Myocyte (in vitro differentiated cells): ENCODE measurements around the gene AP1G2. TPM values are rescaled to one million over a fixed set of nuclear protein-coding genes. Genes with fewer than 3 reads are reported as not detected.
A peak's percentile ranks its signal among the peaks of the same experiment; 100 is the strongest.

Source experiments
- DNase-seq: peaks from one replicate; pipeline ENCODE4 v3.0.0-alpha.2; 2012; ENCODE audit warnings: low read depth
- total RNA-seq: library from RNA; depleted of rRNA; stranded (reverse); fragments of >200 nt; gene quantifications from 2 replicates; pipeline ENCODE4 v1.2.3, GENCODE V29; 2014

Gene AP1G2
- total RNA-seq, 1 donor from 2014 or later, result 10.2 TPM

GRCh38 chr14:23571701-23572523 lies 4.3 kb upstream of the AP1G2 start:
- no peak for DNase-seq

DNA sequence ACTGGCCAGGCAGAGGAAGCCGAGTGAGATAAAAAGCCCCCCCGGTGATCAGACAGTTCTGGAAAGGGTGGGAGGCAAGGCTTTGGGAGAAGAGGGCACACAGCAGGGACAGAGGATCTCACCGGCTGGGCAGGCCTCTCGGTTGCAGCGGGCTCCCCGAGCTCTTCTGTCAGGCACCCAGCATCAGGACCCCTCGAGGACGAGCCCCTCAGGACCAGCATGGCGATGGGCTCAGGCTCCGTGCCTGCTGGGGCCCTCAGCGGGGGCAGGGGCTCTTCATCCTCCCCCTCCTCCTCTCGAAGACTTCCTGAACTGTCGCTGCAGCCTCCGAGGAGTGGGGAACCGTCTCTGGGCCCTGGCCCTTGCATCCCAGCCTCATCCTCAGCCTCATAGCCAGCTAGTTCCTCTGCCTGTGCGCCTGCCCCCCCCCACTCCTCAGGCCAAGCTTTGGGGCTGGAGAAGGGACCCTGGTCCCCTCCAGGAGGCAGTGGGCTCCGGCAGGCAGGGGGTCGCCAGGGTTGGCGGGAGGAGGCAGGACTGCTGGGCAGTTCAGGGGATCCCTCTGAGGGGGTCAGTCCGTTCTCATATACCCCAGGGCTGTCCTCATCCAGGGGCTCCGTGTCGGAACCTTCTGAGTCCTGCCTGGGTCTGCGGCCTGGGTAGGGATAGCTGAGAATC lies 3.4 kb upstream of the AP1G2 start:
- no peak for DNase-seq

- DNase-seq, result no peak
Measured at GRCh38 chr14:23569443-23570151, 2.0 kb upstream of the AP1G2 start.

GRCh38 chr14:23568600-23569331 lies 1.2 kb upstream of the AP1G2 start:
- DNase-seq, result no peak

GRCh38 chr14:23568021-23568599 lies 519 bp upstream of the AP1G2 start:
- no peak for DNase-seq

GRCh38 chr14:23566778-23567185 lies 809 bp downstream of the AP1G2 start:
- DNase-seq, result peak; percentile 43

GRCh38 chr14:23566112-23566777 lies 1.3 kb downstream of the AP1G2 start:
- DNase-seq, result no peak

DNA sequence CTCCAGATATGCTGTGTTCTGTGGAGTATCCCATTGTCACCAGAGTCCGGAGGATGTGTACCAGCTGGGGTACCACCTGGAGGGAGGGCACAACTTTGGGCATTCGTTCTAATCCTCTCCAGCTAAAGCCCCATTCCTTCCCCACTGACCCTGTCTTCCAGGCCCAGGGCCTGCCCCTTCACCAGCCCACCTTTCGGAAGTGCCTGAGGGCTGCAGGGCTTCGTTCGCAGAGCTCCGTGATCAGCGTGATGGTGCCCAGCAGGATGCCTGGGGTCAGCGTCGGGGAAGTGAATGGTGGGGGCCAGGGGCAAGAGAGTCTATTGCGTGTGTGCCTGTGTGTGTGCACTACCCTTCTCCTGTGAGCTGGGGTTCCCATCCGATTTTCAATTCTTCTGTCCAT lies 2.0 kb downstream of the AP1G2 start:
- no peak for DNase-seq

GRCh38 chr14:23564876-23565275 lies 2.7 kb downstream of the AP1G2 start:
- no peak for DNase-seq

- DNase-seq, result no peak
Measured at GRCh38 chr14:23564181-23564812, 3.3 kb downstream of the AP1G2 start.

GRCh38 chr14:23563473-23564180 lies 4.0 kb downstream of the AP1G2 start:
- no peak for DNase-seq

GRCh38 chr14:23562822-23563472 lies 4.6 kb downstream of the AP1G2 start:
- DNase-seq, result peak; percentile 53

DNA sequence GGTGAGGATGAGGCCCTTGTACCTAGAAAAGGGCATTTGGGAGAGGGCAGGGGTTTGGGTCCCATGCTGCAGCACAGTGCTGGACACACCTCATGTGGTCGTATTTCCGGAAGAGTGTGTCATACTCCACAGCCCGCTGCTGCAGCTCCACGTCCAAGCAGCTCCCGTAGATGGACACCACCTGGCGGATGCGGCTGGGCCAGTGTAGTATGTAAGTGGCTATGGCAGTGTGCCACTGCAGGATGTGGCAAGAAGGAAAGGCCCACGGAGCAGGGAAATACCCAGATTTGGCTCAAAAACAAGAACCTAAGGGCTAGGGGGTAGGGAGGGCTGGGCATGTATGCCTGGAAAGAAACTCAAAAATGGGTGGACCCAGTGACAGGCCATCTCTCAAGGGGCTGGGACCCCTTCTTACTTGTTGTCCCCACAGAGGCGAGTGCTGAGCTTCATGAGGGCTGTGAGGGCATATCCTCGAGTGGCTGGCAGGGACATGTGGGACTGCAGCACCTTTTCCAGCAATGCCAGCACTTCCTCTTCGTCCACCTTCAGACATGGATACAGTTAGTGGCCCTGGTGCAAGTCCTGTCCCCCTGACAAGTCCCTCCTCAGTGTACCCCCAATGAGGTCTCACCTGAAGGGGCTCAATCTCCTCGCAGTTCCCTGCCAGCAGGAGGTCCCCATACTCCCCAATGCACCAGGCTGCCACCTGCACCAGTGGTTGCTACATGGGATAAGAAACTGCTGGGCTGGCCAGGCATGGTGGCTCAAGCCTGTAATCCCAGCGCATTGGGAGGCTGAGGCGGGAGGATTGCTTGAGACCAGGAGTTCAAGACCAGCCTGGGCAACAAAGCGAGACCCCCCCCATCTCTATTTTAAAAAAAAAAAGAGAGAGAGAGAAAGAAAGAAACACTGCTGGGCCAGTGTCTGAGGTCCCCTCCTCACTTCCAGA lies 5.4 kb downstream of the AP1G2 start:
- DNase-seq, result peak; percentile 44

DNA sequence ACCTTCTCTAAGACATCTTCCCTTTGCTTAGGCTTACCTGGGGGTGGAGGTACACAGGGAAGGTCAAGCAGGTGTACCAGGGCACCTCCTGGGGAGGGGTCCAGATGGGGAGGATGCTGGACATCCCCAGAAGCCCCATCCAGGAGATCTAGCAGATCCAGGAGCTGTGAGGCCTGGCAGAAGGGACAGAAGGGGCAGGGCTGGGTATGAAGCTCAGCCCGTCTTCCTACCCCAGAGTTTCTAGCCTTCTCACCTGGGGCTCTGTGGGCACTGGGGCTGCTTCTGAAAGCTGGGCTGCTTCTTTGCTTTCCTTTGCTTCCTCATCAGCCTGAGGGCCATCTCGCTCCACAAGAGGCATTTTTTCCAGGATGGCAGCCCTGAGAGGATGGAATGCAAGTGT lies 6.3 kb downstream of the AP1G2 start:
- no peak for DNase-seq

- no peak for DNase-seq
Measured at GRCh38 chr14:23559926-23560520, 7.6 kb downstream of the AP1G2 start.

GRCh38 chr14:23559010-23559925 lies 8.3 kb downstream of the AP1G2 start:
- peak; percentile 65 for DNase-seq
